H1 (cell line): ENCODE data around the gene LMNTD2.

ENCODE experiments used
- ASH2L ChIP-seq: fragments of 200-600, 300-600 bp; sonication (generic); IDR thresholded peaks from one replicate; pipeline ENCODE4 v1.7.1; 2017; ENCODE audit warnings: low read length
- CBX8 ChIP-seq: fragments of 300-800, 300-1000 bp; sonication (generic); IDR thresholded peaks from 2 replicates; pipeline ENCODE4 v1.7.1; 2016; ENCODE audit warnings: low read depth, low read length, borderline replicate concordance
- CHD2 ChIP-seq: IDR thresholded peaks from 2 replicates; pipeline ENCODE4 v1.6.1; 2012; ENCODE audit warnings: low read length, improper control_type of control experiment
- CTCF ChIP-seq, 3 experiments: IDR thresholded peaks; 1 replicate in 2 of 3; 2 replicates in 1 of 3; pipeline versions ENCODE4 v1.5.1 to v1.6.1; 2011; ENCODE audit warnings: low read length in 3 of 3, mild to moderate bottlenecking in 3 of 3, inconsistent platforms in 2 of 3, low read depth in 1 of 3, moderate library complexity in 1 of 3; ENCODE audit not compliant: insufficient read depth in 1 of 3; ENCODE audit errors: control extremely low read depth in 1 of 3
- EGR1 ChIP-seq: IDR thresholded peaks from 2 replicates; pipeline ENCODE4 v1.6.1; 2011; ENCODE audit warnings: low read depth, low read length, borderline replicate concordance
- EZH2 ChIP-seq: fragments of 200-600 bp; sonication (generic); IDR thresholded peaks from 2 replicates; pipeline ENCODE4 v1.7.1; 2012; ENCODE audit warnings: low read depth, mild to moderate bottlenecking, moderate library complexity, low read length, inconsistent platforms; ENCODE audit not compliant: severe bottlenecking
- JUN ChIP-seq: IDR thresholded peaks from 2 replicates; pipeline ENCODE4 v1.6.1; 2011; ENCODE audit warnings: low read depth, mild to moderate bottlenecking, improper control_type of control experiment, low read length
- MAFK ChIP-seq: IDR thresholded peaks from 2 replicates; pipeline ENCODE4 v1.6.1; 2012; ENCODE audit warnings: low read depth, mild to moderate bottlenecking, improper control_type of control experiment, low read length
- MAX ChIP-seq: IDR thresholded peaks from 2 replicates; pipeline ENCODE4 v1.6.1; 2012; ENCODE audit warnings: inconsistent platforms
- NRF1 ChIP-seq: IDR thresholded peaks from 2 replicates; pipeline ENCODE4 v1.6.1; 2011; ENCODE audit warnings: mild to moderate bottlenecking, low read depth, low read length, improper control_type of control experiment
- POLR2A ChIP-seq, 2 experiments: IDR thresholded peaks; 1 replicate in 1 of 2; 2 replicates in 1 of 2; pipeline ENCODE4 v1.6.1; 2011; ENCODE audit warnings: low read depth in 2 of 2, low read length in 2 of 2, mild to moderate bottlenecking in 2 of 2; ENCODE audit errors: control extremely low read depth in 1 of 2
- RNF2 ChIP-seq: fragments of 200-900, 300-1000 bp; sonication (generic); IDR thresholded peaks from 2 replicates; pipeline ENCODE4 v1.7.1; 2016; ENCODE audit warnings: borderline replicate concordance, low read depth, mild to moderate bottlenecking, antibody characterized with exemption, low read length; ENCODE audit not compliant: poor library complexity, severe bottlenecking; ENCODE audit errors: missing control alignments
- SUZ12 ChIP-seq: fragments of 200-600 bp; sonication (generic); IDR thresholded peaks from 2 replicates; pipeline ENCODE4 v1.6.1; 2012; ENCODE audit warnings: mild to moderate bottlenecking, inconsistent platforms, low read length, moderate library complexity, mixed read lengths

- no peak for TF ChIP-seq MAFK
- no peak for TF ChIP-seq CTCF (IDR thresholded peaks at IDR 0.05; ENCODE audit: control extremely low read depth in 1 of 3, insufficient read depth in 1 of 3, low read depth in 1 of 3, low read length in 3 of 3)
- no peak for TF ChIP-seq MAX
- no peak for TF ChIP-seq POLR2A (IDR thresholded peaks at IDR 0.05; ENCODE audit: control extremely low read depth in 1 of 2, low read depth in 2 of 2, low read length in 2 of 2)
- no peak for TF ChIP-seq CHD2
- TF ChIP-seq EZH2 = no peak
- no peak for TF ChIP-seq NRF1
- TF ChIP-seq RNF2 = no peak
- no peak for TF ChIP-seq CBX8
- no peak for TF ChIP-seq JUN
- no peak for TF ChIP-seq ASH2L
- no peak for TF ChIP-seq SUZ12
- no peak for TF ChIP-seq EGR1
These were observed 12.7 kb upstream of the LMNTD2 start for GRCh38 chr11:573146-573759.
